ENCODE measurements around the gene EGFLAM. TPM values are rescaled to one million over a fixed set of nuclear protein-coding genes. Genes with fewer than 3 reads are reported as not detected.

The EGFLAM gene
- total and polyA plus RNA-seq, 9 of the 15 experiments (the other 6 are each of a cell fraction or from before 2014, with no cell fraction given), result 0.09 to 2.5 (median 1.0) TPM

DNA sequence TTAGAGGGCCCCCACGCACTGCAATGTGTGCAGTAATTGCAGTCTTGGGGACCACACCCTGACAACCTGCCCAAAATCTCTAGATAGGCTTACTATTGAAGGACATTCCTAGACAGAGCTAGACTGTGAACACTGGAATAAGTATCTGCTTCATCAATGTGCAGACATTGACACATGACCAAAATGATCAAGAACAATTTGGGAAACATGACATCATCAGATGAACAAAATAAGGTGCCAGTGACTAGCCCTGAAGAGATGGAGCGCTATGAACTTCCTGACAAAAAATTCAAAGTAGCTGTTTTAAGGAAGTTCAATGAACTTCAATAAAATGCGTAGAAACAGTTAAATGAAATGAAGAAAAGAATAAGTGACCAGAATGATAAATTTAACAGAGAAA, 15.3 kb downstream of the EGFLAM start:
- no TSS peak for BruUV-seq (replicated peaks)
- ATAC-seq (no peak), DNase-seq (ENCODE audit: extremely low read depth in 1 of 4, low spot score in 3 of 4) (no peak), FAIRE-seq (no peak)
- no peaks in the 10 kb centered on the region for H3K36me3 ChIP-seq (ENCODE audit: control insufficient read depth, insufficient read depth, low read length)
- no peak overlapping the region for H3K27ac ChIP-seq (ENCODE audit: extremely low read depth, low read depth, low read length)
- H3K4me2 ChIP-seq (ENCODE audit: insufficient read depth, low read length), result no peak overlapping the region
- H3K27me3 ChIP-seq (ENCODE audit: control insufficient read depth in 2 of 2, insufficient read depth in 2 of 2, low read length in 2 of 2), result no peaks in the 10 kb centered on the region
- H3K9me1 ChIP-seq (ENCODE audit: control insufficient read depth, insufficient read depth, low read length), result no peaks in the 10 kb centered on the region
- H3K9me3 ChIP-seq (replicated peaks; ENCODE audit: control insufficient read depth, insufficient read depth, low read depth, low read length), result no peaks in the 10 kb centered on the region
- intact Hi-C loops (cut with micrococcal nuclease) (no loop called here), in situ Hi-C loops (cut with MboI) (no loop called here)
- H3K4me1 ChIP-seq (replicated peaks in 1 of 2; ENCODE audit: control insufficient read depth in 2 of 2, insufficient read depth in 2 of 2, low read length in 2 of 2), result no peaks in the 10 kb centered on the region
- no peaks in the 10 kb centered on the region for H3K79me2 ChIP-seq (ENCODE audit: control insufficient read depth, insufficient read depth, low read length)
- WGBS (ENCODE audit: insufficient coverage, low coverage, missing lambda C conversion rate), result 32% methylated on average over 3 of the region's 3 CpGs
- ChIA-PET CTCF (ENCODE audit: low intra/inter-chr PET ratio) (no interaction called here), POLR2A (interaction anchor here (0.7 to 0.9 kb wide), 2 partner anchors 13 to 39 kb away, joined by 3 read pairs; no protein-coding TSS in a partner anchor)
- no peak overlapping the region for H3K9ac ChIP-seq (ENCODE audit: insufficient read depth in 1 of 2, low read depth in 2 of 2, low read length in 2 of 2)
- no peak overlapping the region for H3K4me3 ChIP-seq
- TF ChIP-seq STAG1 (CRISPR knock-in tag; IDR thresholded peaks at IDR 0.05; ENCODE audit: borderline replicate concordance) (no peak), E4F1 (CRISPR knock-in tag; IDR thresholded peaks at IDR 0.05; ENCODE audit: borderline replicate concordance) (no peak), SMAD4 (CRISPR knock-in tag; conservative IDR thresholded peaks at IDR 0.05) (no peak), SRF (CRISPR knock-in tag; IDR thresholded peaks at IDR 0.05) (no peak), ZNF592 (IDR thresholded peaks at IDR 0.05) (no peak), ZBED1 (IDR thresholded peaks at IDR 0.05) (no peak)
- TF ChIP-seq, protein P1, sequence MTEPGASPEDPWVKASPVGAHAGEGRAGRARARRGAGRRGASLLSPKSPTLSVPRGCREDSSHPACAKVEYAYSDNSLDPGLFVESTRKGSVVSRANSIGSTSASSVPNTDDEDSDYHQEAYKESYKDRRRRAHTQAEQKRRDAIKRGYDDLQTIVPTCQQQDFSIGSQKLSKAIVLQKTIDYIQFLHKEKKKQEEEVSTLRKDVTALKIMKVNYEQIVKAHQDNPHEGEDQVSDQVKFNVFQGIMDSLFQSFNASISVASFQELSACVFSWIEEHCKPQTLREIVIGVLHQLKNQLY (CRISPR knock-in tag; conservative IDR thresholded peaks at IDR 0.05), result no peak
- TF ChIP-seq, protein P2, sequence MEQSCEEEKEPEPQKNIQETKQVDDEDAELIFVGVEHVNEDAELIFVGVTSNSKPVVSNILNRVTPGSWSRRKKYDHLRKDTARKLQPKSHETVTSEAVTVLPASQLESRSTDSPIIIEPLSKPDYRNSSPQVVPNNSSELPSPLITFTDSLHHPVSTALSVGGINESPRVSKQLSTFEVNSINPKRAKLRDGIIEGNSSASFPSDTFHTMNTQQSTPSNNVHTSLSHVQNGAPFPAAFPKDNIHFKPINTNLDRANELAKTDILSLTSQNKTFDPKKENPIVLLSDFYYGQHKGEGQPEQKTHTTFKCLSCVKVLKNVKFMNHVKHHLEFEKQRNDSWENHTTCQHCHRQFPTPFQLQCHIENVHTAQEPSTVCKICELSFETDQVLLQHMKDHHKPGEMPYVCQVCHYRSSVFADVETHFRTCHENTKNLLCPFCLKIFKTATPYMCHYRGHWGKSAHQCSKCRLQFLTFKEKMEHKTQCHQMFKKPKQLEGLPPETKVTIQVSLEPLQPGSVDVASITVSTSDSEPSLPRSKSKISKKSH (CRISPR knock-in tag; IDR thresholded peaks at IDR 0.05), result no peak
- no peak overlapping the region for H2AFZ ChIP-seq (ENCODE audit: low read depth, low read length)
- no peaks in the 10 kb centered on the region for H4K20me1 ChIP-seq (replicated peaks; ENCODE audit: control insufficient read depth, insufficient read depth, low read length)

Data from K562 (cell line).